Gastrocnemius medialis (tissue), 4 donors: ENCODE data around the gene ARRB1. TPM values are rescaled to one million over a fixed set of nuclear protein-coding genes. Genes with fewer than 3 reads are reported as not detected.

Experiments
- ATAC-seq, 2 donors: fragments of 150-250 bp; one replicate each; pipeline ENCODE4 v1.9.1; 2016
- DNase-seq, 2 donors: peaks; one replicate each; pipeline ENCODE4 v3.0.0-alpha.2; 2019
- H3K27ac ChIP-seq, 4 donors: fragments of 200-600 bp; sonication (generic); 1 replicate in 1 of 4; 2 replicates in 3 of 4; pipeline ENCODE4 v1.5.1; 2016 to 2018; ENCODE audit warnings: mild to moderate bottlenecking in 2 of 4, moderate library complexity in 1 of 4
- H3K27me3 ChIP-seq, 3 donors: fragments of 200-600 bp; sonication (generic) in 2 of 3; 1 replicate in 1 of 3; 2 replicates in 2 of 3; pipeline versions ENCODE4 v1.5.1 to v1.6.0; 2016 to 2019; ENCODE audit warnings: mild to moderate bottlenecking in 1 of 3, moderate library complexity in 1 of 3
- H3K36me3 ChIP-seq, 2 donors: fragments of 200-600 bp; sonication (generic) in 1 of 2; one replicate each; pipeline ENCODE4 v1.5.1; 2017 to 2018
- H3K4me1 ChIP-seq, 2 donors: fragments of 200-600 bp; sonication (generic) in 1 of 2; one replicate each; pipeline ENCODE4 v1.5.1; 2016 to 2017; ENCODE audit warnings: mild to moderate bottlenecking in 2 of 2
- H3K4me3 ChIP-seq, 4 donors: fragments of 200-600 bp; sonication (generic) in 3 of 4; 1 replicate in 1 of 4; 2 replicates in 3 of 4; pipeline ENCODE4 v1.5.1; 2016 to 2019; ENCODE audit warnings: mild to moderate bottlenecking in 2 of 4
- H3K9me3 ChIP-seq, 3 donors: fragments of 200-600 bp; sonication (generic) in 2 of 3; 1 replicate in 1 of 3; 2 replicates in 2 of 3; pipeline ENCODE4 v1.5.1; 2016 to 2019
- CTCF ChIP-seq, 5 experiments: fragments of 450-650 bp in 3 of 5; fragments of 200-600 bp in 2 of 5; sonication (generic) in 2 of 5; IDR thresholded peaks in 4 of 5; conservative IDR thresholded peaks in 1 of 5; 1 replicate in 4 of 5; 2 replicates in 1 of 5; pipeline ENCODE4 v1.5.1; 2016 to 2019; ENCODE audit warnings: antibody characterized with exemption in 5 of 5, mild to moderate bottlenecking in 3 of 5, moderate library complexity in 3 of 5
- POLR2A ChIP-seq, 2 donors: fragments of 450-650 bp; IDR thresholded peaks; one replicate each; pipeline ENCODE4 v1.6.1; 2017; ENCODE audit warnings: antibody characterized with exemption in 2 of 2, mild to moderate bottlenecking in 2 of 2, moderate library complexity in 2 of 2
- in situ Hi-C, 4 donors: fragments of 200-750 bp; cut with MboI; loops; one replicate each; pipeline versions ENCODE4 v1.15.0 to v1.8.0; 2017; ENCODE audit warnings: low sequenced_read_pairs in 4 of 4
- intact Hi-C: fragments of 100-400 bp; cut with DNase I; formaldehyde crosslinking; loops from one replicate; pipeline ENCODE4 v1.15.1; 2023; ENCODE audit warnings: low total_unique reads
- total RNA-seq, 4 donors: library from RNA; depleted of rRNA; stranded (reverse); fragments of >200 nt; gene quantifications; one replicate each; pipeline versions ENCODE4 v1.1.0 to v1.2.3, GENCODE V29; 2016

Gene ARRB1
- total RNA-seq, 4 donors from 2014 or later = 4.3 to 11.8 (median 5.4) TPM

GRCh38 chr11:75286826-75287465 lies 64.5 kb downstream of the ARRB1 start:
- in situ Hi-C loops = loop anchor here in 3 of 4 donors (10.0 to 25.0 kb wide), 2 partner anchors 248 to 250 kb away; partner anchors contain the start of gene GDPD5 (in 2 of the 3)
- no peak for ATAC-seq
- Histone ChIP-seq H3K27me3 (no peaks in the 10 kb centered on the region), H3K27ac (no peak overlapping the region), H3K9me3 (no peaks in the 10 kb centered on the region), H3K4me3 (no peak overlapping the region), H3K36me3 (peaks cover 0 to 9% of the 10 kb centered on the region in 2 donors), H3K4me1 (no peaks in the 10 kb centered on the region)
- no peak for DNase-seq
- no peak for TF ChIP-seq CTCF (IDR thresholded peaks at IDR 0.05 in 4 of 5, conservative IDR thresholded peaks at IDR 0.05 in 1 of 5)
- no peak for TF ChIP-seq POLR2A (IDR thresholded peaks at IDR 0.05)
- intact Hi-C loops = no loop called here

GRCh38 chr11:75285776-75286360 lies 65.6 kb downstream of the ARRB1 start:
- peaks cover 0 to 9% of the 10 kb centered on the region in 2 donors for H3K36me3 ChIP-seq

GRCh38 chr11:75283391-75283931 lies 68.0 kb downstream of the ARRB1 start:
- H3K4me1 ChIP-seq = no peaks in the 10 kb centered on the region
- ATAC-seq (no peak), DNase-seq (no peak)
- in situ Hi-C loops = loop anchor here (5.0 to 25.0 kb wide), 3 partner anchors 99 to 254 kb away; partner anchors contain the start of gene GDPD5 (in 2 of the 4)
- peaks cover 0 to 10% of the 10 kb centered on the region in 2 donors for H3K36me3 ChIP-seq
- no peak overlapping the region for H3K4me3 ChIP-seq
- TF ChIP-seq POLR2A (IDR thresholded peaks at IDR 0.05) (no peak), CTCF (IDR thresholded peaks at IDR 0.05 in 4 of 5, conservative IDR thresholded peaks at IDR 0.05 in 1 of 5) (no peak)
- H3K27me3 ChIP-seq = no peaks in the 10 kb centered on the region
- intact Hi-C loops = no loop called here
- no peaks in the 10 kb centered on the region for H3K9me3 ChIP-seq
- no peak overlapping the region for H3K27ac ChIP-seq

More at GRCh38 chr11:75285776-75286360, 65.6 kb downstream of the ARRB1 start:
- Histone ChIP-seq H3K27me3 (no peaks in the 10 kb centered on the region), H3K4me1 (no peaks in the 10 kb centered on the region), H3K27ac (no peak overlapping the region), H3K9me3 (no peaks in the 10 kb centered on the region), H3K4me3 (no peak overlapping the region)
- in situ Hi-C loops = loop anchor here in 3 of 4 donors (10.0 to 25.0 kb wide), 2 partner anchors 249 to 251 kb away; partner anchors contain the start of gene GDPD5 (in 2 of the 3)
- ATAC-seq (no peak), DNase-seq (no peak)
- TF ChIP-seq CTCF (IDR thresholded peaks at IDR 0.05 in 4 of 5, conservative IDR thresholded peaks at IDR 0.05 in 1 of 5) = no peak
- TF ChIP-seq POLR2A (IDR thresholded peaks at IDR 0.05) = no peak
- intact Hi-C loops = no loop called here

- Histone ChIP-seq H3K27me3 (no peaks in the 10 kb centered on the region), H3K27ac (no peak overlapping the region), H3K36me3 (peaks cover 0 to 26% of the 10 kb centered on the region in 2 donors), H3K4me1 (no peaks in the 10 kb centered on the region), H3K9me3 (no peaks in the 10 kb centered on the region), H3K4me3 (no peak overlapping the region)
- ATAC-seq (no peak), DNase-seq (no peak)
- intact Hi-C loops = no loop called here
- TF ChIP-seq CTCF (IDR thresholded peaks at IDR 0.05 in 4 of 5, conservative IDR thresholded peaks at IDR 0.05 in 1 of 5) = no peak
- no peak for TF ChIP-seq POLR2A (IDR thresholded peaks at IDR 0.05)
- in situ Hi-C loops = loop anchor here (5.0 to 25.0 kb wide), 3 partner anchors 101 to 256 kb away; partner anchors contain the start of gene GDPD5 (in 2 of the 4)
Measured at GRCh38 chr11:75281469-75282095, 69.9 kb downstream of the ARRB1 start.
